ENCODE data around the gene NUB1.

Gene NUB1

DNA sequence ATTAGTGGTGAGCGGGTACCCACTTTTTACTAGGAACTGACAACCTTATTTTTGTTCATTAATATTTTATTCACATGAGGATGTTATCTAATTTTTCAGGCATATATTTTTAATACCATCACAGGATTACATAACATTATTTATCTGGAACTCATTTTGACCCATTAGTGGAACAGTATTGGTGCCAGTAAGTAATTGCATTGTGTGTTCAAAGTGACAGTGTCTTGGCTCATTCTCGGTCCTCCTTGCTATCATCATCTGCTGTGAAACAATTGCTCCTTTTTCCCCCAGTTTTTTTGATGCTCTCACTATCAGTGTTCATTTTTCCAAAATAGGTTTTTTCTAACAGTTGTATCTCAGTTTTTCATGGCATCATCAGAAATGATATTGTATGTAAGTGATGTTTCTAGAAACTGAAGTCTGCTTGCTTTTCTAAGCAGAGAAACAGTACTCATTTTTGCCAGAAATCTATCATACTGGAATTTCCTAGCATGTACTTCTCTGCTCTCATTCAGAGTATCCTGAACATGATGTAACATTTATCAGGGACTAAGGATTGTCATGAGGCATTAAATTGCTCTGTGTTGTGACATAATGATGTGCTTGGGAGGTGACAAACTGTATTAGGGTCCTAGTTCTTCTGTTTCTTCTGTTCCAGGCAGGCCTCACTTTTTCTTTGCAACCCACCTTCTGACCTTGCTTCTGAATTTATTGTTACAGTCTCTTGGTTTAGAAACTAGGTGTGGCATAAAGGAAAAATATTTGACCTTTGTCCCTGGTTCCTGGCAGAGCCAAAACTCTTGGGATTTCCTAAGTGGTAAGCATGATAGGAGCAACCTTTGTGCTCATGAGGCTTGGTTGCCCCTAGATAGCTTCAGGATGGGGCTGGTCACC, 4.2 kb downstream of the NUB1 start:
- no peak for DNase-seq

DNA sequence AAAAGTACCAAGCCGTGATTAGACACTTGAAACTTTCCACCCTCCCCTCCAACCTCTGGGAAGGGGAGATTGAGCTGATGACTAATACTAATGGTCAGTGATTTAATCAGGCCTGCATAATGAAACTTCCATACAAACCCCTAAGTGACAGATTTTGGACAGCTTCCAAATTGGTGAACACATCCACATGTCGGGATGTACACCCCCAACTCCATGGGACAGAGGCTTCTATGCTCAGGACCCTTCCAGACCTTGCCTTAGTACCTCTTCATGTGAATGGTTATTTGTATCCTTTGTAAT, 4.8 kb downstream of the NUB1 start:
- no peak for DNase-seq

DNA sequence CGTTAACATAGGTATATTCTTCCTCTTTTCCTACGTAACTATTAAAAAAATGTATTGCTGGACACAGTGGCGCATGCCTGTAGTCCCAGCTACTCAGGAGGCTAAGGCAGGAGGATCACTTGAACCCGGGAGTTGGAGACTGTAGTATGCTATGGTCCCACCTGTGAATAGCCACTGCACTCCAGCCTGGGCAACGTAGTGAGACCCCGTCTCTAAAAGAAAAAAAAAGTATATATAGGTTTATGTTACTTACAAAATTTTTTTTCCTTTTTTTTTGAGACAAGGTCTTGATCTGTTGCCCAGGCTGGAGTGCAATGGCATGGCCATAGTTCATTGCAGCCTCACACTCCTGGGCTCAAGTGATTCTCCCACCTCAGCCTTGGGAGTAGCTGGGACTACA, 5.6 kb downstream of the NUB1 start:
- no peak for DNase-seq

DNA sequence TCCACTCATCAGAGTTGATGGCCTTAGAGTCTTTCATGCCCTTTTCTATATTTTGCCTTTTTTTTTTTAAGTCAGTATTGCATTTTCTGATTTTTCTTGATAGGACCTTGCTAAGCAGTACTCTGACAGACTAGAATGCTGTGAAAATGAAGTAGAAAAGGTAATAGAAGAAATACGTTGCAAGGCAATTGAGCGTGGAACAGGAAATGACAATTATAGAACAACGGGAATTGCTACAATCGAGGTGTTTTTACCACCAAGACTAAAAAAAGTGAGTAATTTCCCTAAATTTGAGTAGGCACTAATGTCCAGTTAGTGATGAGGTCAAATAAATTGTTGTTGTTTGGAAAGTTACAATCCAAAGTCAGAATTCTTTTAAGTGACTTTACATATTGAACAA, 7.4 kb downstream of the NUB1 start:
- DNase-seq, result no peak

DNA sequence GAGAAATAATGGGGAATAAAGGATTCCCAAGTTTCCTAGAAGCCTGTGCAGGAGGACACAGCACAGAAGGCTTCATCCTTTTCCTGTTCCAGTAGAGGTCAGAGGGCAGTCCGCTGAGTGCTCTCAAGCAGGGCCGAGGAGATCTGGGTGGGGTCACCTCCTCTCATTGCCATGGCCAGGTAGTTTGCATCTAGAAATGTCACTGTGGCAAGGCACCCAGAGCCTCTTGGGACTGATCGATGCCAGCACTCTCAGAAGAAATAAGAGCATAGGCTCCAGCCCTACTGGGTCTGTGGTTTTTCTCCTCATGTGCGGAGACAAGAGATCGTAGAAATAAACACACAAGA, 7.9 kb downstream of the NUB1 start:
- DNase-seq, result peak in 1 of 2 donors; percentile 33

DNA sequence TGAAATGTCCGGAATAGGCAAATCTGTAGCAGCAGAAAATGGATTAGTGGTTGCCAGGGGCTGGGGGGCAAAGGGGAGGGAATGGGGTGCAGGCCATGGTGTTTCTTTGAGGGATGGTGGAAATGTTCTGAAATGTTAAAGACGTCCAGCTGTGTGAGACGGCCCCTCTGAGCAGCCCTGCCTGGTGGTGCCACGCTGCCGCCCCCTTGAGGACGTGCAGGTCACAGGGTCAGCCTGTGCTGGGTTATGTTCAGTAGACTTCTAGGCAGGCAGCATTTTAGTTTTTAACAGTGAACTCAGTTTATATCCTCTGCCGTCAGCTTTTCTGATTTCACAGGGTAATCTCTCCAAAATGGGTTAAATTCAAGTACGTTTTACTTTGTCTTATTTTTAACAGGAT, 9.4 kb downstream of the NUB1 start:
- peak; percentile 55 to 67 for DNase-seq

DNA sequence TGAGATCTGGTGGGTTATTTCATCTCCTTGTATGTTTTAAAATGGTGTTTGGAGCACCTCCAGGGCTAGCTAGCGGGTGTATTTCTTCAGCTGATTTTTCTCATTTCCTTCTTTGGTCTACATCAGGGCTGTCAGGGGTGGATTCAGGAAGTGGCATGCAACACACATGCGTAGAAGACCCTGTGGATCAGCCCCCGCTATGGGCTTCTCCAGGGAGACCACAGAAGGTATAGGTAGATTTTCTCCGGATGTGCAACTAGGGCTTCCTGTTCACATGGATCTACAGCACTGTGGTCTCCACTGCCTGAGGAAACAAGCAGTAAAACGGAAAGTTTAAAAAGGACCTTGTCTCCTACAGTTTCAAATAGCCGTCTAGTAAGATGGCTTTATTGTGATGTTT, 10.4 kb downstream of the NUB1 start:
- DNase-seq, result peak; percentile 44 to 52

DNA sequence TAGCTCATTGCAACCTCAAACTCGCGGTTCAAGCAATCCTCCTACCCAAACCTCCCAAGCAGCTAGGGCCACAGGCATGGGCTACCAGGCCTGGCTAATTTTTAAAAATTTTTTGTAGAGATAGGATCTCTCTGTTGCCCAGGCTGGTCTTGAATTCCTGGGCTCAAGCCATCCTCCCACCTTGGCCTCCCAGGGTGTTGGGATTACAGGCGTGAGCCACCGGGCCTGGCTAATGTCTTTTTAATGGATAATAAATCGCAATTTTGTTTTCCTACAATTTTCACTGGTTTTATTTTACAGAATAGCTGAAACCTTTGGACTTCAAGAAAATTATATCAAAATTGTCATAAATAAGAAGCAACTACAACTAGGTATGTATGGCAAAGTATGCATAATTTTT, 10.9 kb downstream of the NUB1 start:
- DNase-seq, result no peak

DNA sequence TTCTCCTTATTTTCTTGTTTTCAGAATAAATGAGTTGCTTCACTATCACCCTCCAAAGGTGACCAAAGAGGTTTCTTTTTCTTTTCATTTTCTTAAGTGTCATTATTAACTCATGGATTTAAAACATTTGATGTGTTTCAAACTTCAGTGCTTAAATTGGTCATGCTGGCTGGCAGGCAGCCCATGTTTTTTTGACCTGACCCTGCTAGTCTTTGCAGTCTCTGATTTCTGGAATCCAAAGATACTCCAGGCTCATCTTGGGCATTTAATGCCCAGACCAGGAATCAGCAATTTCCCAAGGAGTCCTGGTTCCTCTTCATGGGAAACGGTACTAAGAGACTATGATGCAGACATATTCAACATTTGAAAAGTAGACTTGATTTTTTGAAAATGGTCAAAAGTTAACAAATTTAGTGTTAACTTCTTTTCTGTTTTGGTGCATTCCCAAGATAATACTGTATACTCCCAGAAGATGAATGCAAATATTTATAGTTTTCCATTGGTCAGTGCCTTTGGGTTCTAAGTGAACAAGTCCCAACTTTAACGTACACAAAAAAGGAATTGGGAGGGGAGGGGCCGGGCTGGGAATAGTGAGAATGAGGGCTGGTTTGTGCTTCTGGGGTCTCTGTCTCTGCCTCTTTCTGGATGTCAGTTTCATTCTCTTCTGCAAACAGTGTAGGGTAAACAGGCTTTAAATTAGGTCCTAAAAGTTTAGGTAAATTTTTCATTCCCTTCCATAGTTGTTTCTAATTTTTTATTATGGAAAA, 19.8 kb downstream of the NUB1 start:
- DNase-seq, result no peak

DNA sequence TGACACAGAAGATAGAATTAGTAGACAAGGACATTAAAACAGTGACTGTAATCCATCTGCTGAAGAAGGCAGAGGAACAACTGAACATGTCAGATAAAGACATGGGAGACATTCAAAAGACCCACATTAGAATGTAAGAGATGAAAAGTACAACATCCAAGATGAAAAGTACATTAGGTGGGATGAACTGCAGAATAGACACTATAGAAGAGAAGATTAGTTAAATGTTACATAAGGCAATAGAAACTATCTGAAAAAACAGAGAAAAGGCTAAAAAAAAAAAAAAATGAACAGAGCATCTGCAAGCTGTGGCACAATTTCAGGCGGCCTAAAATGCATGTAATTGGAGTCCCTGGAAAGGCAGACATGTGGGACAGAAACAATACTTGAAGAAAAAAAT, 21.6 kb downstream of the NUB1 start:
- no peak for DNase-seq

DNA sequence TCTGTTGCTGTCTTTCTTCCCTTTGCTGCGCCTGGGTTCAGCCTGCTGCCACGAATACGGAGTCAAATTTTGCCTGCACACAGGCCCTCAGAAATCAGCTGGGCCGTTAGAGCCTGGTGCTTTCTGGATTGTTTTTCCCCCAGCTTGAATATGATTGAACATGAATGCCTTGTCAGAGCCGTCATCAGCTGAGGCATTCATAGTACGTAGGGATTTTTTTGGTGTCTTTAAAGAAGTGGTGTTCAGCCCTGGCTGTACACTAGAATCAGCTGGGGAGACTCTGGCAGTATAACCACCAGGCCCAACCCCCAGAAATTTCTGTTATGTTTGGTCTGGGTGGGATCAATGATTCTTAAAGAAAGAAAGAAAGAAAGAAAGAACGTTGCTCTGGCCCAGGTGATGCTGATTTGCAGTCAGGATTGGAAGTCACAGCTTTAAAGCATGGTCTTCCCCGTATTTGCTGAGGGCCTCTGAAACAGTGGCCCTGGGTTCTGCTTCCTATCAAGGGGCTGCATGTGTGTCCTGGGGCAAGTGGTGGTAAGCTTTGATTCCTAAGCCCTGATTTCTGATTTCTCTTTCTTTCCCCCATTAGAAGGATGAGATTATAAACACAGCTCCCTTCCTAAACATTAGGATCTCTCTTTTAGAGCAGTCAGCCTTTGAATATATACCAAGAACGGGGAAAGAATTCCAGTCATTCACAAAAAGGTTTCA, 24.7 kb downstream of the NUB1 start:
- DNase-seq, result no peak

DNA sequence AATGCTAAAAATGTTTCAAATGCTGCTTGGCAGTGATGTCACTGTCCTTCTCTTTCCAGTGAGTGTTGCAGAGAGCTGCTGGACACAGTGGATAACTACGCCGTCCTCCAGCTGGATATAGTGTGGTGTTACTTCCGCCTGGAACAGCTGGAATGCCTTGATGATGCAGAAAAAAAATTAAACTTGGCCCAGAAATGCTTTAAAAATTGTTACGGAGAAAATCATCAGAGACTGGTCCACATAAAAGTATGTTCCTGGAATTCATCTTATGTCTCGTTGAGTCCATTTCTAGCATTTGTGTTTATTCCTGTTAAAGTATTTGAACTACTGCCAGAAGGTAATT, 25.2 kb downstream of the NUB1 start:
- no peak for DNase-seq

DNA sequence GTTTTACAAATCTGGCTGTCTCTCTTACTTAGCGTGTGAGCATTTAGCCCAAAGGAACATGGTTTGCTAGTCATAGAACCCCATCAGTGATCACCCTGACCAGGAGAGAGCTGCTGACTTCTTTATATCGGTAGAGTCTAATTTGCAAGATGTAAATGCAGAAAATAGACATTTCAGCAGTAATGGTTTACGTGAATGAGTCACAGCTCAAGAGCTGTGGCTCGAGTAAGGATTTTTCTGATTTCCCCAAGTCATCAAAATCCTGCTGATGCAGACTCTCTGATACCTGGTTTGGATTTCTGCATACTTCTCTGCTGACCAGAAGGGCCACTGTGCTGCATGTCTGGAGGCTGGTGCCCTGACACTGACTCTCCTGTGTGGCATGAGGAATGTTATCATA, 25.7 kb downstream of the NUB1 start:
- no peak for DNase-seq

DNA sequence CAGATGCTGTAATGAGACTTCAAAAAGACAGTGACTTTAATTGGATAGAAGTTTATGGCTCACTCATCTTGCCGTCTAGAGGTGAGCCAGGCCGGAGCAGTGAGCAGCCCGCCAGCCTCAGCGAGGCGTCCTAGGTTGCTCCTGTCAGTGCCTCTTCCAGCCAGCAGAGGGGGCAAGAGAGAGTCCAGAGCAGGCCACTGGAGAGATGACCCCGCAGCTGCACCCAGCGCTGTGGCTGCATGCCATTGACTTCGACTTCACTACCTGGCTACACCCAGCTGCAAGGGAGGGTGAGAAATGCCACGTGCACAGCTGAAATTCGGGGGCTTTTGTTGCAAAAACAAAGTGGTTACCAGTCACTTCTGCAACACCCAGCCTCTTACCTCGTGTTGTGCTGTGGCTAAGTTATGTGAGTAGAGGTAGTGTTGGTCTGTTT, 26.5 kb downstream of the NUB1 start:
- DNase-seq, result peak; percentile 79 to 82

DNA sequence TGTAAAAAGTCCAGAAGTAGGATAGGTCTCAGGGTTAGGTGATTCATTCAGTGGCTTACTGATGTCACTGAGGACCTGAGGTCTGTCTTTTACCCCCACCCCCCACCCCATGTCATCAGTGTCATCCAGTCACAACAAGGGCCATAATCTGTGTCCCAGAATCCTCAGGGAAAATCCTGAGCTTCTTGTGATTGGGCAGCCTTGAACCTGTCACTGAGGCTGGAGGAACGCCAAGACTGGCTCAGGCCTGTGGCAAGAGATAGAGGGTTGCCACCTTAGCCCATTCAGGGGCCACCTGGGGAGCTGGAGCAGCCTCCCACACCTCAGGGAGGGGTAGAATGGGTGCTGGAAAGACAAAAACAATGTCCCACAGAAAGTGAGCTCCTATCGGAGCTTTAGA, 29.7 kb downstream of the NUB1 start:
- DNase-seq, result no peak

DNA sequence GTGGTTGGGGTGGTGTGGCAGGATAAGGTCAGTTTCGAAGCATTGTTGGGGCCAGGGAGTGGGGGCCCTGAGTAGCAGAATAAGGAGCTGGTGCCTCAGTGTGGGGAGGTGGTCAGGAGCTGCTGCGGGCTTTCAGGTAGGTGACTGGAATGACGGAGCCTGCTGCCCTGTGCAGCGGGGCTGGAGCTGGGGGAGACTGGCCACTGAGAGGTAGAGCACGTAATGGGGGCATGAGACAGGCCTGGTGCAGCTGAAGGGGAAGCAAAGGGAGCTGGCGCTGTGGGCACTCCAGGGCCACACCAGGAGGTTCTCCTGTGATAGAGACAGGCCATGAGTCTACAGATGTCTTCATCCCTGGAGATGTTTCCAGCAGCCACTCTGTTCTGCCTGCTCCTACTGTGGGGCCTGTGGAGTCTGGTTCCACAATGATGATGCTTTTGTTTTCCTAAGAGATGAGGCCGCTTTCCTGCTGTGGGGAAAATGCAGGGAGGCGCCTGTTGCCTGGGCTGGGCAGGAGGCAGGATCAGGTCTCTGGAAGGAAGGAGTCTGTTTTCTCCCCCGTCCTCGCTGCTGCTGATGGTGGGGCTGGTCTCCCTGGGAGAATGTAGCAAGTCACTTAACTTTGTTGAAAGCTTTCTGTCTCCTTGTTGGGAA, 31.1 kb downstream of the NUB1 start:
- DNase-seq, result no peak

DNA sequence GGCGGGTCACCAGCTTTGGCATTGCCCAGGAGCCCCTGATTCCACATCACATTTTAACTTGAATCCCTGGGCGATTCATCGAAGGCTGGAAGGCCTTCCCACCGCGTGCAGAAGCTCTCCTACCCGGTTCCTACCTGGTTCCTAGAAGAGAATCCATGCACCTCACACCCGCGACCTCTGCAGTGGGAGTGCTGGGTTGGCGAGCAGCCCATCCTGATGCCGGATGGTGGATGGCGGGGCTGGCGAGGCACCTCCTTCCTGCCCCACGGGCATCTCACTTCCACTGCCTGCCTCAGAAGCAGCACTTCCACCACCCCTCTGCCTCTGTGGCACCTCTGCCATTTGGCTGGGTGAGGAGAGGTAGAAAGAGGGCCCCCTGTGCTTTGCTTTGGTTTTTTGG, 32.0 kb downstream of the NUB1 start:
- DNase-seq, result no peak

DNA sequence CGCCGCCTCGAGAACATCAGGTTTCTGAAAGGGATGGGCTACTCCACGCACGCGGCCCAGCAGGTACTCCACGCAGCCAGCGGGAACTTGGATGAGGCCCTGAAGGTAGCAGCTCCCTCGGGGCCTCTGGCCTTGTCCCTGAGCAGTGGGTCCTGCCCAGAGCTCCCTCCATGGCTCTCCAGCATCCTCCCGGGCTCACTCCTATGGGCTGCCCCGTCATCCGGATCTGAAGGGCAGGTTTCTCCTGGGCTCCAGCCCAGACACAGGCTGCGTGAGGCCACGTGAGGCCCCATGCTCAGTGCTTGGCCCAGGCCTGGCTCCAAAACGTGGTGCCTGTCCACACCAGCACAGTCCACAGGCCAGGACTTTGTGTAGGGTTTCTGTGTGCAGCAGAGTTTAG, 32.5 kb downstream of the NUB1 start:
- DNase-seq, result no peak

DNA sequence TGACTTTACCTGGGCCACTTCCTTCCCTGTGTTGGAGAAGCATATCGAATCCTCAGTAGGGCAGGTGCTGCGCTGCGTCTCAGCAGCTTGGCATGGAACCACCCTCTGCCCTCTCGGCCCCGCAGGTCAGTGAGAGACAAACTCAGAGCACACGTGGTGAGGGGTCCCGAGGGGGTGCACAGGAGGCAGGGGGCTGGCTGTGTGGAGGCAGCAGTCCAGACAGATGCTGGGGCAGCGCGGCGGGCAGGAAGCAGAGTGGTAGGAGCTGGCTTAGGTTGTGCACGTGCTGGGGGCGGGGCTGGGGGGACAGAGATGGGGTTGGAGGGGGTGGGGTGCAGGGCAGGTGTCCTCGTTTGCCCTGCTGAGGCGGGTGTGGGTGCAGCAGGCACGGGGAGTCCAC, 33.1 kb downstream of the NUB1 start:
- no peak for DNase-seq

DNA sequence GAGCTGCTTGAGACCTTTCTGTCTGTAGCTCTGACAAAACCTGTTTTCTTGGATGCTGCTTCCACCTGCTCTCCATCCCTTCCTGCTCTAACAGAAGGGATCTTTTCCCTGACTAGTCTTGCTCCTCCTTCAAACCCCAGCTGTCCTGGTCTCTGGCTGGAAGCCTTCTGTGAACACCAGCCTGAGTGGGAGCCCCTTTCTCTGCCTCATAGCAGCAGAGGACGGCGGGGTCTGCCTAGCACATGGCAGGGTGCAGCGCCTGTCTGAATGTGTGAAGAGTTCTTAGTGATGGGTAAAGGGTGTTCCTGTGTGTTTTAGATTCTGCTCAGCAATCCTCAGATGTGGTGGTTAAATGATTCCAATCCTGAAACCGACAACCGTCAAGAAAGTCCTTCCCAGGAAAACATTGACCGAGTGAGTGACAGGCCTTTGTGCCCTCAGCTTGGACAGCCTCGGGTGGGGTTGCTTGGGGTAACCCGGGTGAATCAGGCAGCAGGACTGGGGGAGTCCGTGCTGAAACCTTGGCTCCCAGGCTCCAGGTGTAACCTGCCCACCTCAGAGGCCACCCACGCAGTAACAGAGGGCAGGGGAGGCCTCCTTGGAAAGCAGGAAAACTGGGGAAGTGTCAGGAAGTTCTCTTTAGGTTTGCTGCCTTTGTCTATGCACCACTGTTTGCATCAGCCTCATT, 34.1 kb downstream of the NUB1 start:
- DNase-seq, result no peak

DNA sequence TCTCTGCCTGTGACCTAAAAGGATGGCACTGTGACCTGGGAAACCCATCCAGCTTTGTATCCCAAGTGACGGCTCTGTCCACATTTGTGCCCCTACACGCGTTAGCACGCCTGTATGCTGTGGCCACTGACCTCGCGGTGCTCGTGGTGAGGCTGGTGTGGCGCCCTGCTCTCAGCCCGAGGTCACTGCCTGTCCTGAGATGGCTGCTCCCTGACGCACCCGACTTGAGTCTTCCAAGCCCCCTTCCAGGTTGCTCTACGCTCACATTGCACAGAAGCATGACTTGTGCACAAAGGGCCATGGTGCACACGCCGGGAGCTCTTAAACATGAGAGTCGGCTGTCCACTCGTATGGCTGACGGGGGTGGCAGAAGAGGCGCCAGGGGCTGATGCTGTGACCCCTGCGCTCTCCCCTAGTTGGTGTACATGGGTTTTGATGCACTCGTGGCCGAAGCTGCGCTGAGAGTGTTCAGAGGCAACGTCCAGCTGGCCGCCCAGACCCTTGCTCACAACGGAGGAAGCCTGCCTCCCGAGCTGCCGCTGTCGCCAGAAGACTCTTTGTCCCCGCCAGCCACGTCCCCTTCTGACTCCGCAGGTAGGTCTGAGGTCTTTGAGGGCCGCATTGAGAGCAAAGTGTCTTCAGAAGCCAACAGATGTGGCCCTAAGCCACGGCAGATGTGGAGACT, 34.7 kb downstream of the NUB1 start:
- DNase-seq, result no peak

DNA sequence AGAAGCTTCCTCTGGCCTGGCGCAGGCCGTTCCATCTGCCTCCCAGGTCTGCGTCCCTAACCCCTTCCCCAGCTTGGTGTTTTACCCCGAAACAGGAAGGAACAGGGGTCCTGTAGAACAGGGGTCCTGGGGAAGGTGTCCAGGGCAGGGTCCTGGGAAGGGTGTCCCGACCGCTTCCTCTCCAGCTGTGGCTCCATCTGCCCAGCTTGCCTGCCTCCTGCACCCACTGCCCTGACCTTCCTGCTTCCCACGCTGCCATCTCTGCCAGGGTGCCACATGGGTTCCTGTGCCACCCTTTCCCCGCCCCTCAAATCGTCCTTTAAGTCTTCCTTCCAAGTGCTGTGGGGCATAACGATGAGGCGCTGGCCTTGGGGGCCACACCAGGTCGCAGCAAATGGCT, 35.8 kb downstream of the NUB1 start:
- no peak for DNase-seq
